Lower lobe of right lung (tissue), 2 donors: ENCODE results near the gene UBAC1. TPM values are rescaled to one million over a fixed set of nuclear protein-coding genes. Genes with fewer than 3 reads are reported as not detected.
A peak's percentile ranks its signal among the peaks of the same experiment; 100 is the strongest.
"Not testable (repeated sequence)": the region's sequence is repeated elsewhere in the genome, so short reads cannot be mapped to it uniquely, and the experiment has no call there.

Source experiments
- ATAC-seq, 2 donors: fragments of 200-7000 bp; cut with Tn5 transposase; one replicate each; pipeline ENCODE4 v1.9.1; 2020 to 2022; ENCODE audit warnings: mild to moderate bottlenecking in 2 of 2, moderate library complexity in 2 of 2
- DNase-seq: peaks from one replicate; pipeline ENCODE4 v3.0.0-alpha.2; 2020
- H3K27ac ChIP-seq: fragments of 200-600 bp; one replicate; pipeline ENCODE4 v1.8.0; 2022
- H3K27me3 ChIP-seq: fragments of 200-600 bp; one replicate; pipeline ENCODE4 v1.8.0; 2022; ENCODE audit warnings: low read depth
- H3K36me3 ChIP-seq: fragments of 200-600 bp; one replicate; pipeline ENCODE4 v1.8.0; 2022; ENCODE audit warnings: mild to moderate bottlenecking
- H3K4me1 ChIP-seq: fragments of 200-600 bp; one replicate; pipeline ENCODE4 v1.8.0; 2022
- H3K4me3 ChIP-seq: fragments of 200-600 bp; one replicate; pipeline ENCODE4 v1.8.0; 2022; ENCODE audit warnings: mild to moderate bottlenecking
- H3K9me3 ChIP-seq: fragments of 200-600 bp; one replicate; pipeline ENCODE4 v1.8.0; 2022
- CTCF ChIP-seq: fragments of 200-600 bp; IDR thresholded peaks from one replicate; pipeline ENCODE4 v1.8.0; 2022; ENCODE audit warnings: antibody characterized with exemption, mild to moderate bottlenecking
- intact Hi-C: fragments of 100-400 bp; cut with DNase I; formaldehyde crosslinking; loops from one replicate; pipeline ENCODE4 v1.11.0; 2022
- total RNA-seq: library from RNA; stranded (reverse); fragmentation: NEBNext Ultra II Directional; extraction: Animal tissue kit (Norgen Biotek cat#: 25700); gene quantifications from one replicate; pipeline ENCODE4 v1.2.1, GENCODE V29; 2021
- donor health status: DM: no; HTN: yes; CAD: no; lungs with severe emphysema.

The UBAC1 gene
- total RNA-seq, 1 donor from 2014 or later: 40.3 TPM

GRCh38 chr9:135948446-135948845, 12.7 kb downstream of the UBAC1 start:
- Histone ChIP-seq H3K36me3 (peaks cover 95% of the 10 kb centered on the region), H3K4me1 (no peaks in the 10 kb centered on the region), H3K4me3 (no peak overlapping the region), H3K9me3 (no peaks in the 10 kb centered on the region), H3K27ac (no peak overlapping the region), H3K27me3 (no peaks in the 10 kb centered on the region)
- DNase-seq (no peak), ATAC-seq (peak in 1 of 2 donors; percentile 17)
- no peak for TF ChIP-seq CTCF
- intact Hi-C loops: no loop called here

- DNase-seq (no peak), ATAC-seq (no peak)
- TF ChIP-seq CTCF: no peak
- H3K36me3 ChIP-seq: peaks cover 95% of the 10 kb centered on the region
- no peak overlapping the region for H3K27ac ChIP-seq
- H3K4me1 ChIP-seq: no peaks in the 10 kb centered on the region
- no peaks in the 10 kb centered on the region for H3K9me3 ChIP-seq
- no peak overlapping the region for H3K4me3 ChIP-seq
- no peaks in the 10 kb centered on the region for H3K27me3 ChIP-seq
- intact Hi-C loops: no loop called here
These were observed 13.6 kb downstream of the UBAC1 start for GRCh38 chr9:135947582-135947981.

- ATAC-seq, intact Hi-C loops, H3K27me3 ChIP-seq, H3K27ac ChIP-seq, DNase-seq, H3K9me3 ChIP-seq, H3K4me3 ChIP-seq, H3K4me1 ChIP-seq: not testable (repeated sequence)
- H3K36me3 ChIP-seq: peaks cover 95% of the 10 kb centered on the region
These were observed 14.1 kb downstream of the UBAC1 start for GRCh38 chr9:135947105-135947504.

GRCh38 chr9:135946392-135946994, 14.7 kb downstream of the UBAC1 start:
- no peaks in the 10 kb centered on the region for H3K27me3 ChIP-seq
- no peak for ATAC-seq
- H3K9me3 ChIP-seq: no peaks in the 10 kb centered on the region
- DNase-seq: no peak
- TF ChIP-seq CTCF: no peak
- intact Hi-C loops: no loop called here
- H3K4me1 ChIP-seq: no peaks in the 10 kb centered on the region
- peaks cover 93% of the 10 kb centered on the region for H3K36me3 ChIP-seq
- no peak overlapping the region for H3K27ac ChIP-seq
- H3K4me3 ChIP-seq: no peak overlapping the region

- H3K36me3 ChIP-seq: peaks cover 91% of the 10 kb centered on the region
- ATAC-seq: no peak
These were observed 15.2 kb downstream of the UBAC1 start for GRCh38 chr9:135945969-135946368.

More at GRCh38 chr9:135945969-135946368, 15.2 kb downstream of the UBAC1 start:
- Histone ChIP-seq H3K27me3 (no peaks in the 10 kb centered on the region), H3K4me3 (no peak overlapping the region), H3K27ac (no peak overlapping the region), H3K4me1 (no peaks in the 10 kb centered on the region), H3K9me3 (no peaks in the 10 kb centered on the region)
- no peak for TF ChIP-seq CTCF
- no peak for DNase-seq
- intact Hi-C loops: no loop called here
